DND-41 (cell line): ENCODE data around the gene HBE1.

Experiments
- ATAC-seq: fragments of 200-7000 bp; cut with Tn5 transposase; 3 replicates; pipeline ENCODE4 v1.9.1; 2021; ENCODE audit warnings: low read depth; ENCODE audit not compliant: insufficient read depth
- DNase-seq: peaks from one replicate; pipeline ENCODE4 v3.0.0-alpha.2; 2020
- H2AFZ ChIP-seq: 2 replicates; pipeline ENCODE4 v1.6.0; 2012; ENCODE audit warnings: low read depth, low read length
- H3K27ac ChIP-seq: 2 replicates; pipeline ENCODE4 v1.5.1; 2012; ENCODE audit warnings: low read length, inconsistent platforms
- H3K27me3 ChIP-seq: fragments of 200-600 bp; sonication (generic); 2 replicates; pipeline ENCODE4 v1.6.0; 2012; ENCODE audit warnings: low read length, mild to moderate bottlenecking, inconsistent platforms; ENCODE audit not compliant: insufficient read depth, poor library complexity
- H3K36me3 ChIP-seq: 2 replicates; pipeline ENCODE4 v1.5.1; 2012; ENCODE audit warnings: low read length, inconsistent platforms; ENCODE audit not compliant: insufficient read depth
- H3K4me1 ChIP-seq: 2 replicates; pipeline ENCODE4 v1.5.1; 2012; ENCODE audit warnings: mild to moderate bottlenecking, low read length; ENCODE audit not compliant: insufficient read depth
- H3K4me2 ChIP-seq: 2 replicates; pipeline ENCODE4 v1.6.0; 2012; ENCODE audit warnings: mild to moderate bottlenecking, moderate library complexity, low read length, inconsistent platforms; ENCODE audit not compliant: insufficient read depth
- H3K4me3 ChIP-seq, 2 experiments: fragments of 200-600 bp in 1 of 2; shearing (Covaris generic) in 1 of 2; 2 replicates each; pipeline ENCODE4 v1.5.1; 2012 to 2016; ENCODE audit warnings: inconsistent platforms in 2 of 2, low read length in 2 of 2, mild to moderate bottlenecking in 2 of 2, low read depth in 1 of 2, moderate library complexity in 1 of 2
- H3K79me2 ChIP-seq: 2 replicates; pipeline ENCODE4 v1.6.0; 2012; ENCODE audit warnings: low read length, inconsistent platforms; ENCODE audit not compliant: insufficient read depth
- H3K9ac ChIP-seq: 2 replicates; pipeline ENCODE4 v1.6.0; 2012; ENCODE audit warnings: low read depth, mild to moderate bottlenecking, inconsistent platforms, low read length, moderate library complexity
- H3K9me3 ChIP-seq: 2 replicates; pipeline ENCODE4 v1.5.1; 2012; ENCODE audit warnings: low read length, moderate library complexity, mild to moderate bottlenecking, inconsistent platforms; ENCODE audit not compliant: insufficient read depth, severe bottlenecking
- H4K20me1 ChIP-seq: 2 replicates; pipeline ENCODE4 v1.6.0; 2012; ENCODE audit warnings: low read length; ENCODE audit not compliant: insufficient read depth
- EZH2 ChIP-seq: IDR thresholded peaks from 3 replicates; pipeline ENCODE4 v1.6.1; 2012; ENCODE audit warnings: borderline replicate concordance, low read depth, mild to moderate bottlenecking, moderate library complexity, low read length, inconsistent platforms; ENCODE audit not compliant: severe bottlenecking
- TF ChIP-seq, protein P1 (sequence below): IDR thresholded peaks from 2 replicates; pipeline ENCODE4 v1.5.1; 2012; ENCODE audit warnings: borderline replicate concordance, low read length, moderate library complexity, mild to moderate bottlenecking; ENCODE audit not compliant: poor library complexity, severe bottlenecking; ENCODE audit errors: extremely low read depth

The HBE1 gene

DNA sequence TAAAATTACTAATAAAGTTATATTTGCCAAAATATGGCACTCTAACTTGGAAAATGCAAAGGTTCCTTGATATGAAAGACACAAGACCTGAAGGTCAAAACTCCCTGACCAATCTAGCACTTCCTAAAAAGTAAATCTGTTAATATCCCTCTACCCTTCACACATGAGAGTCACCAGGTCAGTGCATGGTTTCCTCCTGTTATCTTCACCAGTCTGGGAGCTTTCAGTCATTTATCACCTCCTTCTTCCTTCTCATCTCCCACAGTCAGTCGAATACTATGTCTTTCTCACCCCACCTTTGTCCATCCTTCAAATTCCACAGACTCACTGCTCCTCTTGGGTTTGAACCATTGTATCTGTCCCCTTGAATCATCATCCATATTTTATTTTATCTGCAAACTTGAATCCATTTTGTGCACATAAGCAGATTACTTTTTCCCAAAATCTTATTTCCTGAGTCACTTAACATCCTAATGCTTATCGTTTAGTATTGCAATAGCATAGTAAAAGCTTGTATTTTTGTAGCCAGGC, 2.6 kb downstream of the HBE1 start:
- TF ChIP-seq, protein P1, sequence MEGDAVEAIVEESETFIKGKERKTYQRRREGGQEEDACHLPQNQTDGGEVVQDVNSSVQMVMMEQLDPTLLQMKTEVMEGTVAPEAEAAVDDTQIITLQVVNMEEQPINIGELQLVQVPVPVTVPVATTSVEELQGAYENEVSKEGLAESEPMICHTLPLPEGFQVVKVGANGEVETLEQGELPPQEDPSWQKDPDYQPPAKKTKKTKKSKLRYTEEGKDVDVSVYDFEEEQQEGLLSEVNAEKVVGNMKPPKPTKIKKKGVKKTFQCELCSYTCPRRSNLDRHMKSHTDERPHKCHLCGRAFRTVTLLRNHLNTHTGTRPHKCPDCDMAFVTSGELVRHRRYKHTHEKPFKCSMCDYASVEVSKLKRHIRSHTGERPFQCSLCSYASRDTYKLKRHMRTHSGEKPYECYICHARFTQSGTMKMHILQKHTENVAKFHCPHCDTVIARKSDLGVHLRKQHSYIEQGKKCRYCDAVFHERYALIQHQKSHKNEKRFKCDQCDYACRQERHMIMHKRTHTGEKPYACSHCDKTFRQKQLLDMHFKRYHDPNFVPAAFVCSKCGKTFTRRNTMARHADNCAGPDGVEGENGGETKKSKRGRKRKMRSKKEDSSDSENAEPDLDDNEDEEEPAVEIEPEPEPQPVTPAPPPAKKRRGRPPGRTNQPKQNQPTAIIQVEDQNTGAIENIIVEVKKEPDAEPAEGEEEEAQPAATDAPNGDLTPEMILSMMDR, result no peak
- TF ChIP-seq EZH2, result no peak
- H3K4me2 ChIP-seq, result no peak overlapping the region
- DNase-seq, result no peak
- H2AFZ ChIP-seq, result no peak overlapping the region
- H3K4me3 ChIP-seq, result no peak overlapping the region
- peaks cover 6% of the 10 kb centered on the region for H3K27me3 ChIP-seq
- H3K4me1 ChIP-seq, result no peaks in the 10 kb centered on the region
- H3K27ac ChIP-seq, result no peak overlapping the region
- ATAC-seq, result no peak
- H4K20me1 ChIP-seq, result no peaks in the 10 kb centered on the region
- H3K79me2 ChIP-seq, result no peaks in the 10 kb centered on the region
- H3K9me3 ChIP-seq, result no peaks in the 10 kb centered on the region
- no peak overlapping the region for H3K9ac ChIP-seq
- no peaks in the 10 kb centered on the region for H3K36me3 ChIP-seq

DNA sequence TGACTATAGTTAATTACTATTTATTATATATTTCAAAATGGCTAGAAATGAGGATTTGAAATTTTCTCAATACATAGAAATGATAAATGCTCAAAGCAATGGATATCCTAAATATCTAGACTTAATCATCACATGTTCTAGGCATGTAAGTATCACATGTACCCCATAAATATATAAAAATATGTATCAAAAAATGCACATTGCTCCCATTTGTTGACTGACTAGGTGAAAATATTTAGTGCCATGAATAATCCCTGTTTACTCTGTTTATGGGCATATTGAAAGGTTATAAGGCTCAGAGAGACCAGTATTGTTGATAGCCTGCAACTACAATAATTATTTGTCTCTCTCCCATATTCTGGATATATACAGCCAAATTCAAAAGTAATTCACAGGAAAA, 3.1 kb downstream of the HBE1 start:
- ATAC-seq (no peak), DNase-seq (no peak)
- no peak overlapping the region for H2AFZ ChIP-seq
- TF ChIP-seq, protein P1, result no peak
- no peak for TF ChIP-seq EZH2
- no peaks in the 10 kb centered on the region for H3K79me2 ChIP-seq
- H3K4me1 ChIP-seq, result no peaks in the 10 kb centered on the region
- no peak overlapping the region for H3K4me3 ChIP-seq
- no peaks in the 10 kb centered on the region for H4K20me1 ChIP-seq
- no peaks in the 10 kb centered on the region for H3K36me3 ChIP-seq
- no peaks in the 10 kb centered on the region for H3K9me3 ChIP-seq
- H3K4me2 ChIP-seq, result no peak overlapping the region
- H3K27me3 ChIP-seq, result peaks cover 6% of the 10 kb centered on the region
- H3K27ac ChIP-seq, result no peak overlapping the region
- H3K9ac ChIP-seq, result no peak overlapping the region

DNA sequence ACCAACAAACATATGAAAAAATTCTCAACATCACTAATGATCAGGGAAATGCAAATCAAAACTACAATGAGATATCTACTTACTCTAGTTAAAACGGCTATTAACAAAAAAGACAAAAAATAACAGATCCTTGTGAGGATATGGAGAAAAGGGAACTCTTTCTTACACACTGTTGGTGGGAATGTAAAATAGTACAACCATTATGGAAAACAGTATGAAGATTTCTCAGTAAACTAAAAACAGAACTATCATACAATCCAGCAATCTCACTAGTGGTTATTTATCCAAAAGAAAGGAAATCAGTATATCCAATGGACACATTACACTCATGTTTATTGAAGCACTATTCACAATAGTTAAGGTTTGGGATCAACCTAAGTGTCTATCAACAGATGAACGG, 3.9 kb downstream of the HBE1 start:
- no peak overlapping the region for H2AFZ ChIP-seq

More for the DNA sequence above, 3.9 kb downstream of the HBE1 start:
- Histone ChIP-seq H4K20me1 (no peaks in the 10 kb centered on the region), H3K9ac (no peak overlapping the region), H3K4me1 (no peaks in the 10 kb centered on the region), H3K9me3 (no peaks in the 10 kb centered on the region), H3K27ac (no peak overlapping the region), H3K36me3 (no peaks in the 10 kb centered on the region), H3K4me2 (no peak overlapping the region), H3K27me3 (peaks cover 6% of the 10 kb centered on the region), H3K79me2 (no peaks in the 10 kb centered on the region), H3K4me3 (no peak overlapping the region)
- TF ChIP-seq, protein P1, result no peak
- no peak for TF ChIP-seq EZH2
- DNase-seq (no peak), ATAC-seq (no peak)
